SK-N-SH treated with all-trans-retinoic acid at 6 μM for 48 hours (cell line): ENCODE measurements around the gene PPM1H.

ENCODE experiments used
- ARNTL ChIP-seq: fragments of 450-650 bp; formaldehyde crosslinking; IDR thresholded peaks from 2 replicates; pipeline ENCODE4 v1.5.0; 2020; ENCODE audit warnings: low read depth, mild to moderate bottlenecking, moderate library complexity, borderline replicate concordance
- CSDC2 ChIP-seq: fragments of 250-450 bp; sonication (Bioruptor Pico); IDR thresholded peaks from 2 replicates; pipeline ENCODE4 v1.5.0; 2020; ENCODE audit warnings: mild to moderate bottlenecking, moderate library complexity
- SNAI2 ChIP-seq: fragments of 250-450 bp; sonication (Bioruptor Pico); IDR thresholded peaks from 2 replicates; pipeline ENCODE4 v1.5.0; 2020; ENCODE audit warnings: mild to moderate bottlenecking, moderate library complexity
- TF ChIP-seq, protein P1 (sequence below): fragments of 250-450 bp; sonication (Bioruptor Pico); IDR thresholded peaks from 2 replicates; pipeline ENCODE4 v1.8.0; 2020; ENCODE audit warnings: mild to moderate bottlenecking, moderate library complexity, borderline replicate concordance
- TF ChIP-seq, protein P2 (sequence below): fragments of 250-450 bp; sonication (Bioruptor Pico); IDR thresholded peaks from 2 replicates; pipeline ENCODE4 v1.5.1; 2021; ENCODE audit warnings: mild to moderate bottlenecking, moderate library complexity
- TF ChIP-seq, protein P3 (sequence below): fragments of 250-450 bp; sonication (Bioruptor Pico); IDR thresholded peaks from 2 replicates; pipeline ENCODE4 v1.5.0; 2020; ENCODE audit warnings: mild to moderate bottlenecking, moderate library complexity

DNA sequence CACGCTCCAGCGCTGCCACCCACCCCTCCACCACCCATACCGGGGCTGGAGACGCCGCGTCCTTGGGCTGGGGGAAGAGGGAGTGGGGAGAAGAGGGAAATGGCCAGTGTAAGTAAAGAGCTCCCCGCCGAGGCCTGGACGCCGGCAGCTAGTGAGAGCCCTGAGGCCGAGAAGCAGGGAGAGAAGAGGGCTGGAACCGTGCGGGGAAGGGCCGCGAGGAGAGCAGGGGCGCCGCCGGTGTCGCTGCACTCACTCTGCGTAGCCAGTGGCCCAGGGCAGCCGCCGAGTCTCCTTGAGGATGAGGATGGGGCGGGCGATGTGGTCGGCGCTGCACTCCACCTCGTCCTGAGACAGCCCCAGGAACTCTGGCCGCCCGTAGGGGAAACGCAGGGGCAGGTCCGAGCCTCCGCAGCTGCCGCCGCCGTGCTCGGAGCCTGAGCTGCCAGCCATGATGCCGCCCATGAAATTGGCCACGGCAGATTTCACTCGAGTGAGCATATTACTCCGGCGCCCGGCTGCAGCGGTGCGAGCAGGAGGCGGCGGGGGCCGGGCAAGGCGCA, 631 bp downstream of the PPM1H start:
- TF ChIP-seq CSDC2 (no peak), ARNTL (CRISPR knock-in tag) (no peak), SNAI2 (CRISPR knock-in tag) (no peak)
- TF ChIP-seq, protein P1, sequence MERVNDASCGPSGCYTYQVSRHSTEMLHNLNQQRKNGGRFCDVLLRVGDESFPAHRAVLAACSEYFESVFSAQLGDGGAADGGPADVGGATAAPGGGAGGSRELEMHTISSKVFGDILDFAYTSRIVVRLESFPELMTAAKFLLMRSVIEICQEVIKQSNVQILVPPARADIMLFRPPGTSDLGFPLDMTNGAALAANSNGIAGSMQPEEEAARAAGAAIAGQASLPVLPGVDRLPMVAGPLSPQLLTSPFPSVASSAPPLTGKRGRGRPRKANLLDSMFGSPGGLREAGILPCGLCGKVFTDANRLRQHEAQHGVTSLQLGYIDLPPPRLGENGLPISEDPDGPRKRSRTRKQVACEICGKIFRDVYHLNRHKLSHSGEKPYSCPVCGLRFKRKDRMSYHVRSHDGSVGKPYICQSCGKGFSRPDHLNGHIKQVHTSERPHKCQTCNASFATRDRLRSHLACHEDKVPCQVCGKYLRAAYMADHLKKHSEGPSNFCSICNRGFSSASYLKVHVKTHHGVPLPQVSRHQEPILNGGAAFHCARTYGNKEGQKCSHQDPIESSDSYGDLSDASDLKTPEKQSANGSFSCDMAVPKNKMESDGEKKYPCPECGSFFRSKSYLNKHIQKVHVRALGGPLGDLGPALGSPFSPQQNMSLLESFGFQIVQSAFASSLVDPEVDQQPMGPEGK = no peak
- TF ChIP-seq, protein P2, sequence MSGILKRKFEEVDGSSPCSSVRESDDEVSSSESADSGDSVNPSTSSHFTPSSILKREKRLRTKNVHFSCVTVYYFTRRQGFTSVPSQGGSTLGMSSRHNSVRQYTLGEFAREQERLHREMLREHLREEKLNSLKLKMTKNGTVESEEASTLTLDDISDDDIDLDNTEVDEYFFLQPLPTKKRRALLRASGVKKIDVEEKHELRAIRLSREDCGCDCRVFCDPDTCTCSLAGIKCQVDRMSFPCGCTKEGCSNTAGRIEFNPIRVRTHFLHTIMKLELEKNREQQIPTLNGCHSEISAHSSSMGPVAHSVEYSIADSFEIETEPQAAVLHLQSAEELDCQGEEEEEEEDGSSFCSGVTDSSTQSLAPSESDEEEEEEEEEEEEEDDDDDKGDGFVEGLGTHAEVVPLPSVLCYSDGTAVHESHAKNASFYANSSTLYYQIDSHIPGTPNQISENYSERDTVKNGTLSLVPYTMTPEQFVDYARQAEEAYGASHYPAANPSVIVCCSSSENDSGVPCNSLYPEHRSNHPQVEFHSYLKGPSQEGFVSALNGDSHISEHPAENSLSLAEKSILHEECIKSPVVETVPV (CRISPR knock-in tag) = no peak
- TF ChIP-seq, protein P3, sequence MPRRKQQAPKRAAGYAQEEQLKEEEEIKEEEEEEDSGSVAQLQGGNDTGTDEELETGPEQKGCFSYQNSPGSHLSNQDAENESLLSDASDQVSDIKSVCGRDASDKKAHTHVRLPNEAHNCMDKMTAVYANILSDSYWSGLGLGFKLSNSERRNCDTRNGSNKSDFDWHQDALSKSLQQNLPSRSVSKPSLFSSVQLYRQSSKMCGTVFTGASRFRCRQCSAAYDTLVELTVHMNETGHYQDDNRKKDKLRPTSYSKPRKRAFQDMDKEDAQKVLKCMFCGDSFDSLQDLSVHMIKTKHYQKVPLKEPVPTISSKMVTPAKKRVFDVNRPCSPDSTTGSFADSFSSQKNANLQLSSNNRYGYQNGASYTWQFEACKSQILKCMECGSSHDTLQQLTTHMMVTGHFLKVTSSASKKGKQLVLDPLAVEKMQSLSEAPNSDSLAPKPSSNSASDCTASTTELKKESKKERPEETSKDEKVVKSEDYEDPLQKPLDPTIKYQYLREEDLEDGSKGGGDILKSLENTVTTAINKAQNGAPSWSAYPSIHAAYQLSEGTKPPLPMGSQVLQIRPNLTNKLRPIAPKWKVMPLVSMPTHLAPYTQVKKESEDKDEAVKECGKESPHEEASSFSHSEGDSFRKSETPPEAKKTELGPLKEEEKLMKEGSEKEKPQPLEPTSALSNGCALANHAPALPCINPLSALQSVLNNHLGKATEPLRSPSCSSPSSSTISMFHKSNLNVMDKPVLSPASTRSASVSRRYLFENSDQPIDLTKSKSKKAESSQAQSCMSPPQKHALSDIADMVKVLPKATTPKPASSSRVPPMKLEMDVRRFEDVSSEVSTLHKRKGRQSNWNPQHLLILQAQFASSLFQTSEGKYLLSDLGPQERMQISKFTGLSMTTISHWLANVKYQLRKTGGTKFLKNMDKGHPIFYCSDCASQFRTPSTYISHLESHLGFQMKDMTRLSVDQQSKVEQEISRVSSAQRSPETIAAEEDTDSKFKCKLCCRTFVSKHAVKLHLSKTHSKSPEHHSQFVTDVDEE (CRISPR knock-in tag) = no peak
